ENCODE data around the gene RPL37. TPM values are rescaled to one million over a fixed set of nuclear protein-coding genes. Genes with fewer than 3 reads are reported as not detected.
"Not testable (repeated sequence)": the region's sequence is repeated elsewhere in the genome, so short reads cannot be mapped to it uniquely, and the experiment has no call there.

The RPL37 gene
- total RNA-seq, 1 experiment from 2014 or later, result 1,699 TPM

GRCh38 chr5:40797273-40798011 is 37.6 kb downstream of the RPL37 start:
- intact Hi-C loops (cut with micrococcal nuclease; ENCODE audit: unreplicated experiment), result loop anchor here (1.0 kb wide), 4 partner anchors 13 to 82 kb away; partner anchors contain the start of gene TTC33
- no peak for TF ChIP-seq CTCF (IDR thresholded peaks at IDR 0.05; ENCODE audit: insufficient read depth in 1 of 2, low read depth in 1 of 2, low read length in 1 of 2, severe bottlenecking in 1 of 2, unreplicated experiment in 1 of 2)
- H3K27me3 ChIP-seq (replicated peaks; ENCODE audit: control insufficient read depth, insufficient read depth, low read length), result no peaks in the 10 kb centered on the region
- peak in 1 of 2 experiments; percentile 65 for DNase-seq
- peak overlapping the region; percentile 67 for H3K4me3 ChIP-seq (ENCODE audit: low read depth, low read length)
- no peaks in the 10 kb centered on the region for H3K9me3 ChIP-seq
- ChIA-PET POLR2A (interaction anchor here (0.6 to 1.6 kb wide), 3 partner anchors 13 to 850 kb away, joined by 3 to 6 read pairs (median 5); no protein-coding TSS in a partner anchor), CTCF (interaction anchor here (0.6 to 1.1 kb wide), 3 partner anchors 9 to 22 kb away, joined by 3 to 4 read pairs (median 3); no protein-coding TSS in a partner anchor)
- BruUV-seq (replicated peaks), result TSS peak; percentile 37
- peaks cover 23% of the 10 kb centered on the region for H3K4me1 ChIP-seq
- Mint-ChIP-seq H3K36me3 (ENCODE audit: insufficient read depth, unreplicated experiment) (peaks cover 19% of the 10 kb centered on the region), H3K27ac (ENCODE audit: unreplicated experiment) (peak overlapping the region; percentile 86), H3K4me1 (ENCODE audit: low read depth, unreplicated experiment) (peaks cover 25% of the 10 kb centered on the region), H3K9me3 (ENCODE audit: unreplicated experiment) (no peaks in the 10 kb centered on the region), H3K4me3 (ENCODE audit: unreplicated experiment) (peak overlapping the region; percentile 89), H3K27me3 (ENCODE audit: insufficient read depth, unreplicated experiment) (no peaks in the 10 kb centered on the region)
- no peaks in the 10 kb centered on the region for H3K36me3 ChIP-seq (ENCODE audit: control insufficient read depth, insufficient read depth, low read length)

- Histone ChIP-seq H3K27me3 (replicated peaks; ENCODE audit: control insufficient read depth, insufficient read depth, low read length) (no peaks in the 10 kb centered on the region), H3K9me3 (no peaks in the 10 kb centered on the region), H3K4me1 (peaks cover 25% of the 10 kb centered on the region), H3K4me3 (ENCODE audit: low read depth, low read length) (peak overlapping the region; percentile 67), H3K36me3 (ENCODE audit: control insufficient read depth, insufficient read depth, low read length) (no peaks in the 10 kb centered on the region)
- peaks cover 19% of the 10 kb centered on the region for H3K36me3 Mint-ChIP-seq (ENCODE audit: insufficient read depth, unreplicated experiment)
- intact Hi-C loops (cut with micrococcal nuclease; ENCODE audit: unreplicated experiment), result no loop called here
- ChIA-PET POLR2A (no interaction called here), CTCF (interaction anchor here (0.7 kb wide), 1 partner anchor 12 kb away, joined by 3 read pairs; no protein-coding TSS in a partner anchor)
- TF ChIP-seq CTCF (IDR thresholded peaks at IDR 0.05; ENCODE audit: insufficient read depth in 1 of 2, low read depth in 1 of 2, low read length in 1 of 2, severe bottlenecking in 1 of 2, unreplicated experiment in 1 of 2), result no peak
- H3K4me1 Mint-ChIP-seq (ENCODE audit: low read depth, unreplicated experiment), result peaks cover 19% of the 10 kb centered on the region
- no peaks in the 10 kb centered on the region for H3K27me3 Mint-ChIP-seq (ENCODE audit: insufficient read depth, unreplicated experiment)
- no TSS peak for BruUV-seq (replicated peaks)
- H3K9me3 Mint-ChIP-seq (ENCODE audit: unreplicated experiment), result no peaks in the 10 kb centered on the region
- H3K4me3 Mint-ChIP-seq (ENCODE audit: unreplicated experiment), result peak overlapping the region; percentile 89
- no peak overlapping the region for H3K27ac Mint-ChIP-seq (ENCODE audit: unreplicated experiment)
- DNase-seq, result no peak
Measured at GRCh38 chr5:40796487-40796889, 38.5 kb downstream of the RPL37 start.

GRCh38 chr5:40794877-40795276 is 40.1 kb downstream of the RPL37 start:
- POLR2A ChIA-PET; H3K27me3 ChIP-seq (replicated peaks; ENCODE audit: control insufficient read depth, insufficient read depth, low read length); H3K9me3 Mint-ChIP-seq (ENCODE audit: unreplicated experiment); CTCF ChIA-PET; H3K4me3 Mint-ChIP-seq (ENCODE audit: unreplicated experiment); H3K27ac Mint-ChIP-seq (ENCODE audit: unreplicated experiment); DNase-seq; intact Hi-C loops (cut with micrococcal nuclease; ENCODE audit: unreplicated experiment); H3K4me3 ChIP-seq (ENCODE audit: low read depth, low read length); H3K36me3 ChIP-seq (ENCODE audit: control insufficient read depth, insufficient read depth, low read length); H3K9me3 ChIP-seq; H3K27me3 Mint-ChIP-seq (ENCODE audit: insufficient read depth, unreplicated experiment); BruUV-seq (replicated peaks): not testable (repeated sequence)
- Mint-ChIP-seq H3K4me1 (ENCODE audit: low read depth, unreplicated experiment) (peaks cover 25% of the 10 kb centered on the region), H3K36me3 (ENCODE audit: insufficient read depth, unreplicated experiment) (peaks cover 19% of the 10 kb centered on the region)
- peaks cover 34% of the 10 kb centered on the region for H3K4me1 ChIP-seq

GRCh38 chr5:40794340-40794739 is 40.7 kb downstream of the RPL37 start:
- H3K9me3 ChIP-seq; H3K4me3 Mint-ChIP-seq (ENCODE audit: unreplicated experiment); CTCF ChIA-PET; DNase-seq; H3K9me3 Mint-ChIP-seq (ENCODE audit: unreplicated experiment); intact Hi-C loops (cut with micrococcal nuclease; ENCODE audit: unreplicated experiment); H3K27ac Mint-ChIP-seq (ENCODE audit: unreplicated experiment); H3K36me3 ChIP-seq (ENCODE audit: control insufficient read depth, insufficient read depth, low read length); H3K27me3 ChIP-seq (replicated peaks; ENCODE audit: control insufficient read depth, insufficient read depth, low read length); BruUV-seq (replicated peaks); H3K27me3 Mint-ChIP-seq (ENCODE audit: insufficient read depth, unreplicated experiment); POLR2A ChIA-PET; H3K4me3 ChIP-seq (ENCODE audit: low read depth, low read length): not testable (repeated sequence)
- peaks cover 19% of the 10 kb centered on the region for H3K36me3 Mint-ChIP-seq (ENCODE audit: insufficient read depth, unreplicated experiment)
- H3K4me1 ChIP-seq, result peaks cover 32% of the 10 kb centered on the region
- H3K4me1 Mint-ChIP-seq (ENCODE audit: low read depth, unreplicated experiment), result peaks cover 28% of the 10 kb centered on the region

- H3K27me3 Mint-ChIP-seq (ENCODE audit: insufficient read depth, unreplicated experiment); CTCF ChIA-PET; BruUV-seq (replicated peaks); H3K4me3 ChIP-seq (ENCODE audit: low read depth, low read length); H3K27ac Mint-ChIP-seq (ENCODE audit: unreplicated experiment); POLR2A ChIA-PET; H3K36me3 ChIP-seq (ENCODE audit: control insufficient read depth, insufficient read depth, low read length); H3K9me3 Mint-ChIP-seq (ENCODE audit: unreplicated experiment); intact Hi-C loops (cut with micrococcal nuclease; ENCODE audit: unreplicated experiment); H3K4me3 Mint-ChIP-seq (ENCODE audit: unreplicated experiment); H3K9me3 ChIP-seq; DNase-seq; H3K27me3 ChIP-seq (replicated peaks; ENCODE audit: control insufficient read depth, insufficient read depth, low read length): not testable (repeated sequence)
- H3K36me3 Mint-ChIP-seq (ENCODE audit: insufficient read depth, unreplicated experiment), result peaks cover 30% of the 10 kb centered on the region
- peaks cover 25% of the 10 kb centered on the region for H3K4me1 Mint-ChIP-seq (ENCODE audit: low read depth, unreplicated experiment)
- peaks cover 28% of the 10 kb centered on the region for H3K4me1 ChIP-seq
Measured at GRCh38 chr5:40792691-40793090, 42.3 kb downstream of the RPL37 start.
